ENCODE results near the gene FBXL7. TPM values are rescaled to one million over a fixed set of nuclear protein-coding genes. Genes with fewer than 3 reads are reported as not detected.

The FBXL7 gene
- polyA plus RNA-seq, 1 donor (not counting 4 experiments of a cell fraction or from before 2014, with no cell fraction given): 0.22 TPM

DNA sequence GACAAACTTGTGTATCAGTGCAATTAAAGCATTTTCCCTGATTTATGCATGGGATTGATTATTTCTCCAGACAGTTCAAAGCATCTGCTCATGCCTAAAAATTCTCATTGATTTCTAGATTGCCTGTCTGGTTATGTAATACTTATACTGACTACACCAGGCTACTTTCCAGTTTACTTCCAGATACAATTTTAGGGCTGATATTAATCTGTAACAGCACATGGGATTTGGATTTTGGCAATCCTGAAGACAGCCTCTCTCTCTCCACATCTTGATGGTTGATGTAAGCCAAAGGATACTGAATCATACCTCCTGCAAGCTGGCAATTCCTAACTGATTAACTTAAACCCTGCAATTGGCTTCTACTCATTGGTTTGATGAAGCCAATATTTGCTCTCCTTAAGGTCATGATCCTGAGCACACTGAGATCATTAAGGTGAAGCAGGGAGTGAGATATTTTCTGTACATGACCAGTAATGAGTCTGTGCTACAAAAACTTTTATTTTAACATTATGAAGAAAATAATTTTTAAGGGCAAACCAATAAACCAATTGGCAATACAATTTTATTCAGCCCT, 25.7 kb upstream of the FBXL7 start:
- DNase-seq (ENCODE audit: low read depth, low spot score) (no peak), FAIRE-seq (no peak)
- Histone ChIP-seq H3K9me3 (ENCODE audit: control insufficient read depth, low read depth, low read length) (no peaks in the 10 kb centered on the region), H3K4me2 (ENCODE audit: control insufficient read depth, extremely low read depth, insufficient read depth, low read depth, low read length) (no peak overlapping the region), H2AFZ (ENCODE audit: control insufficient read depth, low read length) (no peak overlapping the region), H3K79me2 (ENCODE audit: control insufficient read depth, insufficient read depth, low read length) (no peaks in the 10 kb centered on the region), H3K4me1 (ENCODE audit: control insufficient read depth, extremely low read depth, insufficient read depth, low read length) (no peaks in the 10 kb centered on the region), H3K4me3 (ENCODE audit: control insufficient read depth in 2 of 3, extremely low read depth in 1 of 3, insufficient read depth in 2 of 3, low read depth in 1 of 3, low read length in 3 of 3) (no peak overlapping the region), H3K27me3 (ENCODE audit: control insufficient read depth, extremely low read depth, insufficient read depth, low read length) (no peaks in the 10 kb centered on the region), H3K27ac (ENCODE audit: control insufficient read depth, insufficient read depth, low read length) (no peak overlapping the region), H3K9me1 (ENCODE audit: control insufficient read depth, extremely low read depth, insufficient read depth, low read length) (no peaks in the 10 kb centered on the region), H3K9ac (ENCODE audit: control insufficient read depth, extremely low read depth, insufficient read depth, low read length) (no peak overlapping the region), H4K20me1 (ENCODE audit: control insufficient read depth, extremely low read depth, insufficient read depth, low read length) (no peaks in the 10 kb centered on the region), H3K36me3 (ENCODE audit: control insufficient read depth in 2 of 2, extremely low read depth in 1 of 2, insufficient read depth in 2 of 2, low read length in 2 of 2) (no peaks in the 10 kb centered on the region)
- dilution Hi-C loops (cut with MboI; ENCODE audit: extremely low pct_ligation_motif_present, low sequenced_read_pairs): no loop called here
- TF ChIP-seq, protein P1, sequence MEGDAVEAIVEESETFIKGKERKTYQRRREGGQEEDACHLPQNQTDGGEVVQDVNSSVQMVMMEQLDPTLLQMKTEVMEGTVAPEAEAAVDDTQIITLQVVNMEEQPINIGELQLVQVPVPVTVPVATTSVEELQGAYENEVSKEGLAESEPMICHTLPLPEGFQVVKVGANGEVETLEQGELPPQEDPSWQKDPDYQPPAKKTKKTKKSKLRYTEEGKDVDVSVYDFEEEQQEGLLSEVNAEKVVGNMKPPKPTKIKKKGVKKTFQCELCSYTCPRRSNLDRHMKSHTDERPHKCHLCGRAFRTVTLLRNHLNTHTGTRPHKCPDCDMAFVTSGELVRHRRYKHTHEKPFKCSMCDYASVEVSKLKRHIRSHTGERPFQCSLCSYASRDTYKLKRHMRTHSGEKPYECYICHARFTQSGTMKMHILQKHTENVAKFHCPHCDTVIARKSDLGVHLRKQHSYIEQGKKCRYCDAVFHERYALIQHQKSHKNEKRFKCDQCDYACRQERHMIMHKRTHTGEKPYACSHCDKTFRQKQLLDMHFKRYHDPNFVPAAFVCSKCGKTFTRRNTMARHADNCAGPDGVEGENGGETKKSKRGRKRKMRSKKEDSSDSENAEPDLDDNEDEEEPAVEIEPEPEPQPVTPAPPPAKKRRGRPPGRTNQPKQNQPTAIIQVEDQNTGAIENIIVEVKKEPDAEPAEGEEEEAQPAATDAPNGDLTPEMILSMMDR (optimal IDR thresholded peaks at IDR 0.05 in 1 of 3, IDR thresholded peaks at IDR 0.05 in 1 of 3, conservative IDR thresholded peaks at IDR 0.05 in 1 of 3; ENCODE audit: extremely low read depth in 1 of 3, insufficient read depth in 2 of 3, low read length in 3 of 3): no peak
- TF ChIP-seq EZH2 (IDR thresholded peaks at IDR 0.05; ENCODE audit: low read length): no peak

DNA sequence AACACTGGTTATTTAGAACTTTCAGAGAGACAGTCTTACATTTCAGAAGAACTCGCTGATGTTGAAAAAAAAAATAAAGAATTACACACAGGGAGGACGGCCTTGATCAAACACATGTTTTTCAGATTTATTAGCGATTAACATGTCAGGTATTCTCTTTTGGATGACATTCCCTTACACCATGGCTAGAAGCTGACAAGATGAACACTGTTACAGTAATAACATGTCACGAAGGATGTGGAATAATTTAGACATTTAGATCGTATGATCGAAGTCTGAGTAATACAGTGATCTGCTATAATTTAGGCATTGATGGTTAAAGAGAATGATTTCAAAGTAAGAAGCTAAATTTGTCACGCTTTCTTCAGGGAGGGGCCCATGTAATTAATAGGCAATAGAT, 24.6 kb upstream of the FBXL7 start:
- Histone ChIP-seq H3K4me3 (ENCODE audit: control insufficient read depth in 2 of 3, extremely low read depth in 1 of 3, insufficient read depth in 2 of 3, low read depth in 1 of 3, low read length in 3 of 3) (no peak overlapping the region), H3K9me3 (ENCODE audit: control insufficient read depth, low read depth, low read length) (no peaks in the 10 kb centered on the region), H3K9me1 (ENCODE audit: control insufficient read depth, extremely low read depth, insufficient read depth, low read length) (no peaks in the 10 kb centered on the region), H3K9ac (ENCODE audit: control insufficient read depth, extremely low read depth, insufficient read depth, low read length) (no peak overlapping the region), H3K4me1 (ENCODE audit: control insufficient read depth, extremely low read depth, insufficient read depth, low read length) (no peaks in the 10 kb centered on the region), H3K27ac (ENCODE audit: control insufficient read depth, insufficient read depth, low read length) (no peak overlapping the region), H3K36me3 (ENCODE audit: control insufficient read depth in 2 of 2, extremely low read depth in 1 of 2, insufficient read depth in 2 of 2, low read length in 2 of 2) (no peaks in the 10 kb centered on the region), H3K4me2 (ENCODE audit: control insufficient read depth, extremely low read depth, insufficient read depth, low read depth, low read length) (no peak overlapping the region), H4K20me1 (ENCODE audit: control insufficient read depth, extremely low read depth, insufficient read depth, low read length) (no peaks in the 10 kb centered on the region), H2AFZ (ENCODE audit: control insufficient read depth, low read length) (no peak overlapping the region), H3K79me2 (ENCODE audit: control insufficient read depth, insufficient read depth, low read length) (no peaks in the 10 kb centered on the region), H3K27me3 (ENCODE audit: control insufficient read depth, extremely low read depth, insufficient read depth, low read length) (no peaks in the 10 kb centered on the region)
- DNase-seq (ENCODE audit: low read depth, low spot score): no peak
- FAIRE-seq: no peak
- TF ChIP-seq, protein P1 (optimal IDR thresholded peaks at IDR 0.05 in 1 of 3, IDR thresholded peaks at IDR 0.05 in 1 of 3, conservative IDR thresholded peaks at IDR 0.05 in 1 of 3; ENCODE audit: extremely low read depth in 1 of 3, insufficient read depth in 2 of 3, low read length in 3 of 3): no peak
- TF ChIP-seq EZH2 (IDR thresholded peaks at IDR 0.05; ENCODE audit: low read length): no peak
- dilution Hi-C loops (cut with MboI; ENCODE audit: extremely low pct_ligation_motif_present, low sequenced_read_pairs): no loop called here
